Caco-2 (cell line): ENCODE measurements around the gene TMEM42. TPM values are rescaled to one million over a fixed set of nuclear protein-coding genes. Genes with fewer than 3 reads are reported as not detected.

Experiments used
- BruUV-seq: library from RNA; stranded (reverse); fragments of 400-500 nt; replicated peaks from 2 replicates; lab custom pipeline; 2021; lab: Mats Ljungman, UMichigan
- CTCF ChIA-PET: fragments of 300-600 bp; sonication (Branson Sonifier 250); formaldehyde crosslinking; loops from one replicate; lab custom pipeline; 2022; ENCODE audit warnings: antibody characterized with exemption; lab: Charles Lee
- POLR2A ChIA-PET: fragments of 300-600 bp; sonication (Branson Sonifier 250); formaldehyde crosslinking; loops from one replicate; lab custom pipeline; 2022; ENCODE audit warnings: antibody characterized with exemption; lab: Charles Lee
- DNase-seq, 2 experiments: peaks; one replicate each; pipeline versions ENCODE4 v3.0.0 to v3.0.0-alpha.2; 2020 to 2022
- H3K27me3 ChIP-seq: replicated peaks from 2 replicates; pipeline ENCODE4 v1.6.0; 2011; ENCODE audit warnings: low read length; ENCODE audit not compliant: control insufficient read depth, insufficient read depth
- H3K36me3 ChIP-seq: 2 replicates; pipeline ENCODE4 v1.5.1; 2011; ENCODE audit warnings: low read length; ENCODE audit not compliant: control insufficient read depth, insufficient read depth
- H3K4me1 ChIP-seq: fragments of 250-450 bp; sonication (Bioruptor Pico); 2 replicates; pipeline ENCODE4 v1.5.1; 2020; ENCODE audit warnings: mild to moderate bottlenecking
- H3K4me3 ChIP-seq: 2 replicates; pipeline ENCODE4 v1.5.1; 2011; ENCODE audit warnings: low read depth, mild to moderate bottlenecking, control low read depth, low read length
- H3K9me3 ChIP-seq: fragments of 250-450 bp; sonication (Bioruptor Pico); 2 replicates; pipeline ENCODE4 v1.5.1; 2020; ENCODE audit warnings: mild to moderate bottlenecking, moderate library complexity
- H3K27ac Mint-ChIP-seq: one replicate; pipeline ENCODE4 v1.8.0; 2022; ENCODE audit warnings: mixed read lengths; ENCODE audit not compliant: unreplicated experiment
- H3K27me3 Mint-ChIP-seq: one replicate; pipeline ENCODE4 v1.8.0; 2022; ENCODE audit warnings: mixed read lengths; ENCODE audit not compliant: insufficient read depth, unreplicated experiment
- H3K36me3 Mint-ChIP-seq: one replicate; pipeline ENCODE4 v1.8.0; 2022; ENCODE audit warnings: mild to moderate bottlenecking, mixed read lengths; ENCODE audit not compliant: insufficient read depth, unreplicated experiment
- H3K4me1 Mint-ChIP-seq: one replicate; pipeline ENCODE4 v1.8.0; 2022; ENCODE audit warnings: low read depth, mixed read lengths; ENCODE audit not compliant: unreplicated experiment
- H3K4me3 Mint-ChIP-seq: one replicate; pipeline ENCODE4 v1.8.0; 2022; ENCODE audit warnings: mild to moderate bottlenecking, moderate library complexity, mixed read lengths; ENCODE audit not compliant: unreplicated experiment
- H3K9me3 Mint-ChIP-seq: one replicate; pipeline ENCODE4 v1.8.0; 2022; ENCODE audit warnings: mixed read lengths; ENCODE audit not compliant: unreplicated experiment
- intact Hi-C: fragments of 100-400 bp; cut with micrococcal nuclease; formaldehyde crosslinking; loops from one replicate; pipeline ENCODE4 v1.10.0; 2022; ENCODE audit not compliant: unreplicated experiment
- total RNA-seq: library from RNA; stranded (reverse); gene quantifications from 2 replicates; pipeline ENCODE4 v1.2.3, GENCODE V29; 2022
- TF ChIP-seq, protein P1 (sequence below), 2 experiments: fragments of 200-600 bp in 1 of 2; IDR thresholded peaks; 1 replicate in 1 of 2; 2 replicates in 1 of 2; pipeline versions ENCODE4 v1.5.1 to v1.8.0; 2011 to 2022; ENCODE audit warnings: antibody characterized with exemption in 1 of 2, control low read depth in 1 of 2, inconsistent platforms in 1 of 2, low read depth in 1 of 2, low read length in 1 of 2, mild to moderate bottlenecking in 1 of 2, moderate library complexity in 1 of 2; ENCODE audit not compliant: insufficient read depth in 1 of 2, severe bottlenecking in 1 of 2, unreplicated experiment in 1 of 2

The TMEM42 gene
- total RNA-seq, 1 experiment from 2014 or later = 8.8 TPM

- Histone ChIP-seq H3K36me3 (no peaks in the 10 kb centered on the region), H3K27me3 (no peaks in the 10 kb centered on the region), H3K4me3 (no peak overlapping the region), H3K4me1 (no peaks in the 10 kb centered on the region), H3K9me3 (no peaks in the 10 kb centered on the region)
- Mint-ChIP-seq H3K4me3 (no peak overlapping the region), H3K36me3 (no peaks in the 10 kb centered on the region), H3K9me3 (no peaks in the 10 kb centered on the region), H3K27me3 (no peaks in the 10 kb centered on the region), H3K27ac (no peak overlapping the region), H3K4me1 (peaks cover under 1% of the 10 kb centered on the region)
- no TSS peak for BruUV-seq
- intact Hi-C loops = no loop called here
- ChIA-PET CTCF (no interaction called here), POLR2A (no interaction called here)
- TF ChIP-seq, protein P1, sequence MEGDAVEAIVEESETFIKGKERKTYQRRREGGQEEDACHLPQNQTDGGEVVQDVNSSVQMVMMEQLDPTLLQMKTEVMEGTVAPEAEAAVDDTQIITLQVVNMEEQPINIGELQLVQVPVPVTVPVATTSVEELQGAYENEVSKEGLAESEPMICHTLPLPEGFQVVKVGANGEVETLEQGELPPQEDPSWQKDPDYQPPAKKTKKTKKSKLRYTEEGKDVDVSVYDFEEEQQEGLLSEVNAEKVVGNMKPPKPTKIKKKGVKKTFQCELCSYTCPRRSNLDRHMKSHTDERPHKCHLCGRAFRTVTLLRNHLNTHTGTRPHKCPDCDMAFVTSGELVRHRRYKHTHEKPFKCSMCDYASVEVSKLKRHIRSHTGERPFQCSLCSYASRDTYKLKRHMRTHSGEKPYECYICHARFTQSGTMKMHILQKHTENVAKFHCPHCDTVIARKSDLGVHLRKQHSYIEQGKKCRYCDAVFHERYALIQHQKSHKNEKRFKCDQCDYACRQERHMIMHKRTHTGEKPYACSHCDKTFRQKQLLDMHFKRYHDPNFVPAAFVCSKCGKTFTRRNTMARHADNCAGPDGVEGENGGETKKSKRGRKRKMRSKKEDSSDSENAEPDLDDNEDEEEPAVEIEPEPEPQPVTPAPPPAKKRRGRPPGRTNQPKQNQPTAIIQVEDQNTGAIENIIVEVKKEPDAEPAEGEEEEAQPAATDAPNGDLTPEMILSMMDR (IDR thresholded peaks at IDR 0.05; ENCODE audit: insufficient read depth in 1 of 2, low read depth in 1 of 2, low read length in 1 of 2, severe bottlenecking in 1 of 2, unreplicated experiment in 1 of 2) = no peak
- no peak for DNase-seq
Measured at GRCh38 chr3:44890852-44891251, 29.1 kb downstream of the TMEM42 start.

DNA sequence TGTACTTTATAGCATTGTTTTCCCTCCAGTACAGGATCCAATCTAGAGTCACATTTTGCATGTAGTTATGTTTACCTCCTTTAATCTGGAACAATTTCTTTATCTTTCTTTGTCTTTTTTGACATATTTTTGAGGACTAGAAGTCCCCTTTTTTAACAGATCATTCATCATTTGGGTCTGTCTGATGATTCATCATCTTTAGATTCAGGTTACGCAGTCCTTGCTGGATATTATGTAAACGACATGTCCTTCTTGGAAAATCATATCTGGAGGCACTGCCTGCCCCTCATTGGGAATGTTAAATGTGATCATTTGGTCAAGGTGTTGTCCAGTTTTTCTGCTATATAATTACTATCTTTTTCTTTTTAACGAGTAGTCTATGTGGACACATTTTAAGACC lies 31.0 kb downstream of the TMEM42 start:
- DNase-seq = no peak
- Histone ChIP-seq H3K36me3 (no peaks in the 10 kb centered on the region), H3K4me1 (no peaks in the 10 kb centered on the region), H3K4me3 (no peak overlapping the region), H3K9me3 (no peaks in the 10 kb centered on the region), H3K27me3 (no peaks in the 10 kb centered on the region)
- H3K27me3 Mint-ChIP-seq = no peaks in the 10 kb centered on the region
- TF ChIP-seq, protein P1 (IDR thresholded peaks at IDR 0.05; ENCODE audit: insufficient read depth in 1 of 2, low read depth in 1 of 2, low read length in 1 of 2, severe bottlenecking in 1 of 2, unreplicated experiment in 1 of 2) = no peak
- H3K9me3 Mint-ChIP-seq = no peaks in the 10 kb centered on the region
- ChIA-PET CTCF (no interaction called here), POLR2A (no interaction called here)
- no peaks in the 10 kb centered on the region for H3K36me3 Mint-ChIP-seq
- no peaks in the 10 kb centered on the region for H3K4me1 Mint-ChIP-seq
- BruUV-seq = no TSS peak
- intact Hi-C loops = no loop called here
- H3K4me3 Mint-ChIP-seq = no peak overlapping the region
- H3K27ac Mint-ChIP-seq = no peak overlapping the region

- no peak for DNase-seq
- no peaks in the 10 kb centered on the region for H3K4me1 ChIP-seq
- intact Hi-C loops = no loop called here
- H3K27me3 Mint-ChIP-seq = no peaks in the 10 kb centered on the region
- ChIA-PET CTCF (no interaction called here), POLR2A (no interaction called here)
- BruUV-seq = no TSS peak
- H3K27ac Mint-ChIP-seq = no peak overlapping the region
- no peaks in the 10 kb centered on the region for H3K9me3 Mint-ChIP-seq
- no peaks in the 10 kb centered on the region for H3K4me1 Mint-ChIP-seq
- no peak overlapping the region for H3K4me3 Mint-ChIP-seq
- no peaks in the 10 kb centered on the region for H3K36me3 ChIP-seq
- H3K9me3 ChIP-seq = no peaks in the 10 kb centered on the region
- TF ChIP-seq, protein P1 (IDR thresholded peaks at IDR 0.05; ENCODE audit: insufficient read depth in 1 of 2, low read depth in 1 of 2, low read length in 1 of 2, severe bottlenecking in 1 of 2, unreplicated experiment in 1 of 2) = no peak
- no peaks in the 10 kb centered on the region for H3K27me3 ChIP-seq
- H3K36me3 Mint-ChIP-seq = no peaks in the 10 kb centered on the region
- no peak overlapping the region for H3K4me3 ChIP-seq
Measured at GRCh38 chr3:44893097-44893496, 31.4 kb downstream of the TMEM42 start.
